Measurements from ENCODE around the gene HERC6. TPM values are rescaled to one million over a fixed set of nuclear protein-coding genes. Genes with fewer than 3 reads are reported as not detected.
"Not testable (repeated sequence)": the region's sequence is repeated elsewhere in the genome, so short reads cannot be mapped to it uniquely, and the experiment has no call there.

HERC6 gene
- total and polyA plus RNA-seq, 5 donors from 2014 or later, result 21.2 to 37.6 (median 22.4) TPM

GRCh38 chr4:88366460-88366859 is 12.2 kb upstream of the HERC6 start:
- Mint-ChIP-seq H3K27ac (no peak overlapping the region), H3K4me1 (peaks cover 0 to 5% (median 1%) of the 10 kb centered on the region in 4 donors), H3K4me3 (no peak overlapping the region), H3K36me3 (no peaks in the 10 kb centered on the region), H3K27me3 (peaks cover 25% of the 10 kb centered on the region), H3K9me3 (peaks cover 0 to 11% (median 3%) of the 10 kb centered on the region in 7 donors)
- ATAC-seq (ENCODE audit: low read depth in 2 of 2) (no peak), DNase-seq (peak in 1 of 3 donors; percentile 7)
- no peaks in the 10 kb centered on the region for H3K36me3 ChIP-seq (ENCODE audit: control insufficient read depth, insufficient read depth, low read length)
- no peaks in the 10 kb centered on the region for H3K27me3 ChIP-seq (ENCODE audit: control insufficient read depth, insufficient read depth, low read length)
- no peaks in the 10 kb centered on the region for H3K4me1 ChIP-seq (ENCODE audit: control insufficient read depth, insufficient read depth, low read length, poor library complexity, severe bottlenecking)
- no peak overlapping the region for H3K4me3 ChIP-seq (ENCODE audit: low read depth, low read length)
- H3K27ac ChIP-seq (ENCODE audit: insufficient read depth, low read length, poor library complexity, severe bottlenecking), result no peak overlapping the region
- peaks cover 0 to 6% of the 10 kb centered on the region in 2 experiments for H3K9me3 ChIP-seq (ENCODE audit: control insufficient read depth in 2 of 2, low read length in 2 of 2)

- H3K27ac ChIP-seq (ENCODE audit: insufficient read depth, low read length, poor library complexity, severe bottlenecking), result no peak overlapping the region
- Mint-ChIP-seq H3K4me3 (no peak overlapping the region), H3K27ac (peak overlapping the region in 1 of 3 donors; percentile 56), H3K4me1 (peaks cover 0 to 5% (median 1%) of the 10 kb centered on the region in 4 donors), H3K36me3 (no peaks in the 10 kb centered on the region), H3K9me3 (peaks cover 0 to 11% (median 2%) of the 10 kb centered on the region in 7 donors), H3K27me3 (peaks cover 25% of the 10 kb centered on the region)
- no peaks in the 10 kb centered on the region for H3K27me3 ChIP-seq (ENCODE audit: control insufficient read depth, insufficient read depth, low read length)
- ATAC-seq (ENCODE audit: low read depth in 2 of 2), result no peak
- peaks cover 0 to 6% of the 10 kb centered on the region in 2 experiments for H3K9me3 ChIP-seq (ENCODE audit: control insufficient read depth in 2 of 2, low read length in 2 of 2)
- H3K4me3 ChIP-seq (ENCODE audit: low read depth, low read length), result no peak overlapping the region
- no peaks in the 10 kb centered on the region for H3K4me1 ChIP-seq (ENCODE audit: control insufficient read depth, insufficient read depth, low read length, poor library complexity, severe bottlenecking)
- H3K36me3 ChIP-seq (ENCODE audit: control insufficient read depth, insufficient read depth, low read length), result no peaks in the 10 kb centered on the region
- no peak for DNase-seq
Observed at GRCh38 chr4:88367826-88368225, 10.8 kb upstream of the HERC6 start.

- peaks cover 16% of the 10 kb centered on the region for H3K27me3 Mint-ChIP-seq
- not testable (repeated sequence) for H3K27ac Mint-ChIP-seq; H3K4me3 Mint-ChIP-seq; H3K27ac ChIP-seq (ENCODE audit: insufficient read depth, low read length, poor library complexity, severe bottlenecking); H3K36me3 ChIP-seq (ENCODE audit: control insufficient read depth, insufficient read depth, low read length); H3K9me3 ChIP-seq (ENCODE audit: control insufficient read depth in 2 of 2, low read length in 2 of 2); H3K4me1 Mint-ChIP-seq; H3K9me3 Mint-ChIP-seq; H3K27me3 ChIP-seq (ENCODE audit: control insufficient read depth, insufficient read depth, low read length); ATAC-seq (ENCODE audit: low read depth in 2 of 2); H3K4me1 ChIP-seq (ENCODE audit: control insufficient read depth, insufficient read depth, low read length, poor library complexity, severe bottlenecking); H3K36me3 Mint-ChIP-seq; H3K4me3 ChIP-seq (ENCODE audit: low read depth, low read length)
- DNase-seq, result peak in 2 of 3 donors; percentile 17 to 55
Observed at GRCh38 chr4:88369180-88369812, 9.4 kb upstream of the HERC6 start.

- H3K36me3 ChIP-seq (ENCODE audit: control insufficient read depth, insufficient read depth, low read length), result peaks cover 15% of the 10 kb centered on the region
- Mint-ChIP-seq H3K4me3 (peak overlapping the region; percentile 62 to 83 (median 77)), H3K27me3 (peaks cover 4% of the 10 kb centered on the region), H3K4me1 (peaks cover 18 to 55% (median 45%) of the 10 kb centered on the region in 4 donors), H3K27ac (peak overlapping the region; percentile 90 to 99 (median 92)), H3K36me3 (peaks cover 6% of the 10 kb centered on the region), H3K9me3 (no peaks in the 10 kb centered on the region)
- peak overlapping the region; percentile 82 for H3K27ac ChIP-seq (ENCODE audit: insufficient read depth, low read length, poor library complexity, severe bottlenecking)
- peak in 1 of 3 donors; percentile 16 for DNase-seq
- peaks cover 37% of the 10 kb centered on the region for H3K4me1 ChIP-seq (ENCODE audit: control insufficient read depth, insufficient read depth, low read length, poor library complexity, severe bottlenecking)
- H3K27me3 ChIP-seq (ENCODE audit: control insufficient read depth, insufficient read depth, low read length), result no peaks in the 10 kb centered on the region
- H3K4me3 ChIP-seq (ENCODE audit: low read depth, low read length), result peak overlapping the region; percentile 75
- ATAC-seq (ENCODE audit: low read depth in 2 of 2), result no peak
- H3K9me3 ChIP-seq (ENCODE audit: control insufficient read depth in 2 of 2, low read length in 2 of 2), result no peaks in the 10 kb centered on the region
Observed at GRCh38 chr4:88381123-88381522, 2.5 kb downstream of the HERC6 start.

- ATAC-seq (ENCODE audit: low read depth in 2 of 2), result peak; percentile 75 to 81
- H3K27me3 Mint-ChIP-seq, result no peaks in the 10 kb centered on the region
- peak; percentile 26 to 88 (median 75) for DNase-seq
- peak overlapping the region; percentile 90 to 99 (median 92) for H3K27ac Mint-ChIP-seq
- H3K36me3 ChIP-seq (ENCODE audit: control insufficient read depth, insufficient read depth, low read length), result peaks cover 22% of the 10 kb centered on the region
- H3K9me3 ChIP-seq (ENCODE audit: control insufficient read depth in 2 of 2, low read length in 2 of 2), result no peaks in the 10 kb centered on the region
- no peaks in the 10 kb centered on the region for H3K9me3 Mint-ChIP-seq
- peaks cover 14% of the 10 kb centered on the region for H3K36me3 Mint-ChIP-seq
- peaks cover 18 to 52% (median 41%) of the 10 kb centered on the region in 4 donors for H3K4me1 Mint-ChIP-seq
- H3K27ac ChIP-seq (ENCODE audit: insufficient read depth, low read length, poor library complexity, severe bottlenecking), result peak overlapping the region; percentile 82
- peaks cover 37% of the 10 kb centered on the region for H3K4me1 ChIP-seq (ENCODE audit: control insufficient read depth, insufficient read depth, low read length, poor library complexity, severe bottlenecking)
- H3K4me3 Mint-ChIP-seq, result peak overlapping the region; percentile 62 to 83 (median 77)
- peak overlapping the region; percentile 65 for H3K4me3 ChIP-seq (ENCODE audit: low read depth, low read length)
- H3K27me3 ChIP-seq (ENCODE audit: control insufficient read depth, insufficient read depth, low read length), result no peaks in the 10 kb centered on the region
Observed at GRCh38 chr4:88382621-88383020, 4.0 kb downstream of the HERC6 start.

GRCh38 chr4:88390128-88390527 is 11.5 kb downstream of the HERC6 start:
- Mint-ChIP-seq H3K9me3 (no peaks in the 10 kb centered on the region), H3K4me1 (peaks cover 7 to 15% (median 12%) of the 10 kb centered on the region in 4 donors), H3K36me3 (peaks cover 51% of the 10 kb centered on the region), H3K27me3 (no peaks in the 10 kb centered on the region), H3K4me3 (no peak overlapping the region), H3K27ac (no peak overlapping the region)
- H3K4me1 ChIP-seq (ENCODE audit: control insufficient read depth, insufficient read depth, low read length, poor library complexity, severe bottlenecking), result no peaks in the 10 kb centered on the region
- no peaks in the 10 kb centered on the region for H3K27me3 ChIP-seq (ENCODE audit: control insufficient read depth, insufficient read depth, low read length)
- no peak overlapping the region for H3K4me3 ChIP-seq (ENCODE audit: low read depth, low read length)
- peaks cover 62% of the 10 kb centered on the region for H3K36me3 ChIP-seq (ENCODE audit: control insufficient read depth, insufficient read depth, low read length)
- DNase-seq (no peak), ATAC-seq (ENCODE audit: low read depth in 2 of 2) (no peak)
- no peaks in the 10 kb centered on the region for H3K9me3 ChIP-seq (ENCODE audit: control insufficient read depth in 2 of 2, low read length in 2 of 2)
- no peak overlapping the region for H3K27ac ChIP-seq (ENCODE audit: insufficient read depth, low read length, poor library complexity, severe bottlenecking)

- H3K9me3 ChIP-seq (ENCODE audit: control insufficient read depth in 2 of 2, low read length in 2 of 2), result no peaks in the 10 kb centered on the region
- H3K27me3 ChIP-seq (ENCODE audit: control insufficient read depth, insufficient read depth, low read length), result no peaks in the 10 kb centered on the region
- H3K27ac ChIP-seq (ENCODE audit: insufficient read depth, low read length, poor library complexity, severe bottlenecking), result no peak overlapping the region
- peaks cover 53% of the 10 kb centered on the region for H3K36me3 Mint-ChIP-seq
- no peaks in the 10 kb centered on the region for H3K9me3 Mint-ChIP-seq
- H3K27me3 Mint-ChIP-seq, result no peaks in the 10 kb centered on the region
- H3K36me3 ChIP-seq (ENCODE audit: control insufficient read depth, insufficient read depth, low read length), result peaks cover 62% of the 10 kb centered on the region
- no peak overlapping the region for H3K4me3 ChIP-seq (ENCODE audit: low read depth, low read length)
- no peak overlapping the region for H3K4me3 Mint-ChIP-seq
- H3K27ac Mint-ChIP-seq, result no peak overlapping the region
- peaks cover 7 to 18% (median 12%) of the 10 kb centered on the region in 4 donors for H3K4me1 Mint-ChIP-seq
- ATAC-seq (ENCODE audit: low read depth in 2 of 2) (no peak), DNase-seq (no peak)
- H3K4me1 ChIP-seq (ENCODE audit: control insufficient read depth, insufficient read depth, low read length, poor library complexity, severe bottlenecking), result no peaks in the 10 kb centered on the region
Observed at GRCh38 chr4:88391703-88392102, 13.1 kb downstream of the HERC6 start.

GRCh38 chr4:88396681-88397080 is 18.0 kb downstream of the HERC6 start:
- H3K4me3 Mint-ChIP-seq, result no peak overlapping the region
- H3K4me1 Mint-ChIP-seq, result peaks cover 0 to 3% (median under 1%) of the 10 kb centered on the region in 4 donors
- H3K4me3 ChIP-seq (ENCODE audit: low read depth, low read length), result no peak overlapping the region
- no peaks in the 10 kb centered on the region for H3K9me3 ChIP-seq (ENCODE audit: control insufficient read depth in 2 of 2, low read length in 2 of 2)
- H3K27me3 Mint-ChIP-seq, result no peaks in the 10 kb centered on the region
- no peak overlapping the region for H3K27ac ChIP-seq (ENCODE audit: insufficient read depth, low read length, poor library complexity, severe bottlenecking)
- peaks cover 39% of the 10 kb centered on the region for H3K36me3 Mint-ChIP-seq
- H3K27ac Mint-ChIP-seq, result no peak overlapping the region
- ATAC-seq (ENCODE audit: low read depth in 2 of 2), result no peak
- H3K27me3 ChIP-seq (ENCODE audit: control insufficient read depth, insufficient read depth, low read length), result no peaks in the 10 kb centered on the region
- no peaks in the 10 kb centered on the region for H3K4me1 ChIP-seq (ENCODE audit: control insufficient read depth, insufficient read depth, low read length, poor library complexity, severe bottlenecking)
- DNase-seq, result no peak
- no peaks in the 10 kb centered on the region for H3K9me3 Mint-ChIP-seq
- H3K36me3 ChIP-seq (ENCODE audit: control insufficient read depth, insufficient read depth, low read length), result peaks cover 65% of the 10 kb centered on the region
